Activated CD4-positive, alpha-beta memory T cell treated with anti-CD3 and anti-CD28 coated beads for 36 hours (primary cell): Measurements from ENCODE around the gene RIPK4. TPM values are rescaled to one million over a fixed set of nuclear protein-coding genes. Genes with fewer than 3 reads are reported as not detected.

Source experiments
- CTCF ChIA-PET: fragments of 350-600 bp; sonication (Branson Sonifier 250); formaldehyde crosslinking; loops from one replicate; lab custom pipeline; 2021; ENCODE audit warnings: antibody characterized with exemption, inconsistent platforms; lab: Charles Lee
- POLR2A ChIA-PET: fragments of 350-600 bp; sonication (Branson Sonifier 250); formaldehyde crosslinking; loops from one replicate; lab custom pipeline; 2021; ENCODE audit warnings: antibody characterized with exemption; lab: Charles Lee
- DNase-seq: peaks from one replicate; pipeline ENCODE4 v3.0.0-alpha.2; 2020
- H3K27ac Mint-ChIP-seq: one replicate; pipeline ENCODE4 v1.8.0; 2021; ENCODE audit warnings: mixed read lengths
- H3K27me3 Mint-ChIP-seq: one replicate; pipeline ENCODE4 v1.8.0; 2021; ENCODE audit warnings: mixed read lengths
- H3K36me3 Mint-ChIP-seq: one replicate; pipeline ENCODE4 v1.8.0; 2021; ENCODE audit warnings: mixed read lengths
- H3K4me1 Mint-ChIP-seq: one replicate; pipeline ENCODE4 v1.8.0; 2021; ENCODE audit warnings: low read depth, mixed read lengths
- H3K4me3 Mint-ChIP-seq: one replicate; pipeline ENCODE4 v1.8.0; 2021; ENCODE audit warnings: mild to moderate bottlenecking, mixed read lengths
- H3K9me3 Mint-ChIP-seq: one replicate; pipeline ENCODE4 v1.8.0; 2021; ENCODE audit warnings: mixed read lengths
- intact Hi-C: fragments of 100-400 bp; cut with micrococcal nuclease; formaldehyde crosslinking; loops from one replicate; pipeline ENCODE4 v1.15.1; 2023
- total RNA-seq, 2 experiments: library from RNA; stranded (reverse); gene quantifications; one replicate each; pipeline ENCODE4 v1.2.3, GENCODE V29; 2021

Gene RIPK4
- total RNA-seq, 2 experiments from 2014 or later: 0.10 to 0.24 TPM

- Mint-ChIP-seq H3K27me3 (peaks cover 19% of the 10 kb centered on the region), H3K27ac (no peak overlapping the region), H3K4me1 (peaks cover 3% of the 10 kb centered on the region), H3K36me3 (no peaks in the 10 kb centered on the region), H3K9me3 (no peaks in the 10 kb centered on the region), H3K4me3 (no peak overlapping the region)
- ChIA-PET CTCF (no interaction called here), POLR2A (no interaction called here)
- DNase-seq: no peak
- intact Hi-C loops: no loop called here
Observed at GRCh38 chr21:41755934-41756773, 10.7 kb downstream of the RIPK4 start.

DNA sequence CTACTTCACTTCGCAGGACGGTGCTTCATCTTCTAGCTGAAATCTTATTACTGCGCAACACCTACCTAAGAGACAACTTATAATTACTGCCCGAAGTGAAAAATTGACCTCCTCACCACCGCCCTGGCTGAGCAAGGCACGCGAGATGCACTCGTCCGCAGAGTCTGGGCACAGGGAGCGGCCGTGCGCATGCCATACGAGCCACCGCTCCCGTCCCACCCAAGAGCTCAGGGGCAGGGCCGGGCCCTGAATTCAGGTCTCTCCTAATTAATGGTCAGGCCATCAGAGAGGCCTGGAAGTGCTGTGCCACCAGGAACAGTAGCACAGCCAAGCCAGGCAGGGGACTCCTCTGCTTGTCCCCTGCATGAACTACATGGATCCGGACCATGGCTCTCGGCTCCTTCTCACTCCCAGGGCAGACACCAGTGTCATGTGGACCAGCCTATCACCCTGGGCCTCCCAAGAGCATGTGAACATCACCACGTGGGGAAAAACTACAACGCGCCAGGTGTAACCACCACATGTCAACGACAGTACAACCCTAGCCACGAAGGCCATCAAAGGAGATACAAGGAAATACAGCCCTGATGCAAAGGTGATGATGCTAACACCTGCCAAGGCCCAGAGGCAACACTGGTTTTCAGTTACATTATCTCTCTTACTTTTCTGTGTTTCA, 11.5 kb downstream of the RIPK4 start:
- CTCF ChIA-PET: interaction anchor here (0.6 kb wide), 1 partner anchor 138 kb away, joined by 3 read pairs; no protein-coding TSS in a partner anchor

DNA sequence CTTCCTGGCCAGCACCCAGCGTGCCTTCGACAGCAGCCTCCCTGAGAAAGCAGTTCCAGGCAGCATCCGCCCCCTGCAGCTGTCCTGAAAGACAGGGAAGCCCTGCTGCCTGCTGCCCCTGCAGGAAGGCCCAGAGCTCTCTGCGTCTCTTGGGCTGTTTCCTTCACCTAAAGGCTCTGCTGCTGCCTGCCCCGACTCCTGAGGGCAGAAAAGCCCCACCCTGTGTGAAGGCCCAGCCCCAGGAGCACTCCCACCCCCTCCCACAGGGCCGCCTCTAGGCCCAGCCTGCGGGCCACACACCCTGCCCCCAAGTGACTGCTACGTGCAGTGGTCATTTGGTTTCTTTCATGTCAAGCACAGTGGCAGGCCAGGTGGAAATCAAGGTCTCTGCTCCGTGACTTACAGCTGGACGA, 12.4 kb downstream of the RIPK4 start:
- Mint-ChIP-seq H3K27ac (no peak overlapping the region), H3K4me3 (no peak overlapping the region), H3K36me3 (no peaks in the 10 kb centered on the region), H3K4me1 (no peaks in the 10 kb centered on the region), H3K27me3 (peaks cover 2% of the 10 kb centered on the region), H3K9me3 (no peaks in the 10 kb centered on the region)
- no peak for DNase-seq
- CTCF ChIA-PET: no interaction called here
- POLR2A ChIA-PET: no interaction called here
- intact Hi-C loops: no loop called here

More for the DNA sequence above, 11.5 kb downstream of the RIPK4 start:
- no peak overlapping the region for H3K27ac Mint-ChIP-seq
- peaks cover 12% of the 10 kb centered on the region for H3K27me3 Mint-ChIP-seq
- H3K4me1 Mint-ChIP-seq: no peaks in the 10 kb centered on the region
- intact Hi-C loops: no loop called here
- DNase-seq: no peak
- no peaks in the 10 kb centered on the region for H3K9me3 Mint-ChIP-seq
- H3K36me3 Mint-ChIP-seq: no peaks in the 10 kb centered on the region
- H3K4me3 Mint-ChIP-seq: no peak overlapping the region
- POLR2A ChIA-PET: no interaction called here

DNA sequence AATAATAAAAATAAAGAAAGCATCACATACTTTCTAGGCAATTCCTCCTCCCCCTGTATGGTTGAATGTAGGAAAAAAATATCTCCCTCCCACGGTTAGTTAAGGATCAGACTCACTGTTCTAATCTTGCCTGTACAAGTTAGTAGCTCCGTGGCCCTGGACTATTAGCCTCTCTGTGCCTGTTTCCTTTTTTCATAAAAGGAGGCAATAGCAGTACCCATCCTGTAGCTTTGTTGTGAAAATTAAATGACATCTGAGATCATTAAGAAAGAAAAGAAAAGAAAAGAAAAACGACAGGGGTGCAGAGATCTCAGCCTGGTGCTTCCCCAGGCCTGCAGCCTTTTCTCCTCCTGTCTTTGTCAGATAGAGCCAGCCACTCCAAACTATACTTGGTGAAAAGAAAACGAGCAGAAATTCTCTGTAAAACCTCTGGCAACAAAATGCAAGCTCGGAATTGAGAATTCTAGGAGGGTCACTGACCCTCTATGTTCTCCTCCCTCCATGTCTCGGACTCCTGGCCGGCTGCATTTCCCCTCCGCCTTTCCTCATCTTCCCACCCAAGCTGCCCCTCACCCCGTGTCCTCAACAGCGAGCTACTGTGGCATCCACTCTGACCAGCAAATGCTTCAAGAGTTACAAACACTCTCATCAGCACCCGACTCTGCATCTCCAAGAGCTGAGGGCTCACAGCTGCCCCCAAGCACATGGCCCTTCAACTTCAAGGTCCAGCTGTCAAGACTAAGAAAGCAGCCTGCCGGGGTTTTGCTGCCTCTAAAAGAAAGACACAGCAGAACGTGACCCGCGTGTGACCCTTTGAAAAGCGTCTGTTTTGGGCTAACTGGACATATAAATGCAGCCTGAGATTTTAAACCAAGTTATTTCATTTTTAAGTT, 13.6 kb downstream of the RIPK4 start:
- no peak for DNase-seq
- no peak overlapping the region for H3K4me3 Mint-ChIP-seq
- no peak overlapping the region for H3K27ac Mint-ChIP-seq
- H3K36me3 Mint-ChIP-seq: no peaks in the 10 kb centered on the region
- POLR2A ChIA-PET: no interaction called here
- CTCF ChIA-PET: interaction anchor here (1.3 kb wide), 1 partner anchor 469 kb away, joined by 4 read pairs; no protein-coding TSS in a partner anchor
- no peaks in the 10 kb centered on the region for H3K9me3 Mint-ChIP-seq
- H3K27me3 Mint-ChIP-seq: no peaks in the 10 kb centered on the region
- no peaks in the 10 kb centered on the region for H3K4me1 Mint-ChIP-seq
- intact Hi-C loops: no loop called here

GRCh38 chr21:41752231-41752681, 14.6 kb downstream of the RIPK4 start:
- Mint-ChIP-seq H3K27me3 (no peaks in the 10 kb centered on the region), H3K36me3 (no peaks in the 10 kb centered on the region), H3K4me1 (no peaks in the 10 kb centered on the region), H3K27ac (no peak overlapping the region), H3K9me3 (no peaks in the 10 kb centered on the region), H3K4me3 (no peak overlapping the region)
- intact Hi-C loops: no loop called here
- ChIA-PET CTCF (interaction anchor here (0.7 to 1.3 kb wide), 2 partner anchors 379 to 468 kb away, joined by 3 to 4 read pairs; no protein-coding TSS in a partner anchor), POLR2A (no interaction called here)
- no peak for DNase-seq

- H3K4me1 Mint-ChIP-seq: no peaks in the 10 kb centered on the region
- ChIA-PET CTCF (interaction anchor here (1.3 kb wide), 1 partner anchor 468 kb away, joined by 4 read pairs; no protein-coding TSS in a partner anchor), POLR2A (no interaction called here)
- intact Hi-C loops: no loop called here
- H3K36me3 Mint-ChIP-seq: no peaks in the 10 kb centered on the region
- H3K27me3 Mint-ChIP-seq: peaks cover 3% of the 10 kb centered on the region
- H3K9me3 Mint-ChIP-seq: no peaks in the 10 kb centered on the region
- DNase-seq: no peak
- no peak overlapping the region for H3K27ac Mint-ChIP-seq
- no peak overlapping the region for H3K4me3 Mint-ChIP-seq
Observed at GRCh38 chr21:41751611-41752011, 15.2 kb downstream of the RIPK4 start.

GRCh38 chr21:41750532-41751151, 16.2 kb downstream of the RIPK4 start:
- no peaks in the 10 kb centered on the region for H3K9me3 Mint-ChIP-seq
- ChIA-PET CTCF (no interaction called here), POLR2A (no interaction called here)
- no peak overlapping the region for H3K27ac Mint-ChIP-seq
- DNase-seq: no peak
- peaks cover 3% of the 10 kb centered on the region for H3K27me3 Mint-ChIP-seq
- no peak overlapping the region for H3K4me3 Mint-ChIP-seq
- H3K4me1 Mint-ChIP-seq: no peaks in the 10 kb centered on the region
- intact Hi-C loops: no loop called here
- H3K36me3 Mint-ChIP-seq: no peaks in the 10 kb centered on the region

DNA sequence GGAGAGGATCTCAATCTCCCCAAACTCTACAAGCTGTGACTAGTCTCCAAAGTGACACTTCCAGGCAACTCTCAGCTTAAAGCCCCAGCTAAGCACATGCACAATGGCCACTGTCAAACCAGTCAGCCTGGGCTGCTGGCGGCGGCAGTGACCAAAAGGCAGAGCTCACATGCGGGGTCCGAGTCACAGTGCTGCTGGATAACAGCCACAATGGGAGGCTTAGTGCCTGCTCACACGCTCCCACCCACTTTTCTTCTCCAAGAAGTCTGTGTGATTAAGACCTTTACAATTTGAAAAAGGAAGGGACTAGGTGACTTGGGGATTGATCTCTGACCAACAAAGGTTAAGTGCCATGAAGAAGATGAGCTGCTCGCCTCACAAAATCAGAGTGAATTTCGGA, 16.8 kb downstream of the RIPK4 start:
- Mint-ChIP-seq H3K4me3 (no peak overlapping the region), H3K27ac (no peak overlapping the region), H3K4me1 (no peaks in the 10 kb centered on the region), H3K36me3 (no peaks in the 10 kb centered on the region), H3K27me3 (peaks cover 3% of the 10 kb centered on the region), H3K9me3 (no peaks in the 10 kb centered on the region)
- intact Hi-C loops: no loop called here
- DNase-seq: no peak
- ChIA-PET CTCF (no interaction called here), POLR2A (no interaction called here)

DNA sequence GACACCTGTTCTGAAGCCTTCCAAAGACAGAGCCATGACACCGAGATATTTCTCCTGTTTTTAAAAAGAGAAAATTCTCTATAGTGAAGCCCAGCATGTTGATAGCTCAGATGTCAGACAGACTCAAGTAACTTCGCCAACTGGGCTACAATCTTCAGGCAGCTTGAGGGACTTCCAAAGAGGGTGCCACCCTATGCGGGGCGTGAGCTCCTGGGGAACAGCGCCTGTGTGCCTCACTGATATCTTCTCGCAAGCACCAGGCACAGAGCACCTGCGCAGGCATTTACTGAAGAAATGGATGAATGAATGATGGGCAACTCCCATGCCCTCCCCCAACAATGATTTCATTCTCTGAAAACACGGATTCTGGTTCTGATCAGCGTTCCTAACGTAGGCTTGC, 17.6 kb downstream of the RIPK4 start:
- ChIA-PET POLR2A (no interaction called here), CTCF (no interaction called here)
- Mint-ChIP-seq H3K4me3 (no peak overlapping the region), H3K27me3 (peaks cover 3% of the 10 kb centered on the region), H3K36me3 (no peaks in the 10 kb centered on the region), H3K9me3 (no peaks in the 10 kb centered on the region), H3K4me1 (no peaks in the 10 kb centered on the region), H3K27ac (no peak overlapping the region)
- DNase-seq: no peak
- intact Hi-C loops: no loop called here

DNA sequence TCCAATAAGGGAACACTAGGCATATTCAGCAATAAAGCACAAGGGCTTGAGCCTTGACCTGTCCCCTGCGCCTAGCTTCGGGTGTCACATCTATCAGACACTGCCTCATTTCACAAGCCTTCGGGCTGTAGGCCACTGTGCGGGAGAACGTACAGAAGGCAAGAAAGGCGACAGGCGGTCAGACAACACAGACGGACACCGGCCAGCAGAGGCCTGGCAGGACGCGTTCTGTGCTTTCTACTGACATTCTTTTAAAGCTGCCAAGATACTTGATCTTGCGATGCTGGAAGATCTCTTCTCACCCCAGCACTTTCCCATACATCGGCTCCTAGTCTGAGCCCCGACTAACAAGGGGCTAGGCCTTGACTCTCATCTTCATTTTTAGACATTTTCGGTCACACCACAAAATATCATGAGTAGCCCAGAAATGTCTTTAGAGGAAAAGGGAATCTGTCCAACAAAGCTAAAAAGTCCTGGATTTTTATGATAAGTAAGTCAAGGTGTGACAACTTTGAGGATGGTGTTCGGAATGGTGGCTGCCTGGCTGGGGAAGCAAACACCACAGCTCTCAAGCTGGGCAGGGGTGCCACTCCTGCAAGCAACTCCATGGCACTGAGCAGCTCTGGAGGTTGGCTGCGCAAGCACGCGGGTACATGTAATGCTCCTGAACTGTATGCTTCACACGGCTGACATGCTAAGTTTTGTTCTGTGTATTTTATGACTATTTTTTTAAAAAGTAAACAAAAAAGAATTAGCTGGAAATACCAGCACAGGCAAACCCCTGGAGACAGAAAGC, 18.7 kb downstream of the RIPK4 start:
- H3K4me1 Mint-ChIP-seq: no peaks in the 10 kb centered on the region

DNA sequence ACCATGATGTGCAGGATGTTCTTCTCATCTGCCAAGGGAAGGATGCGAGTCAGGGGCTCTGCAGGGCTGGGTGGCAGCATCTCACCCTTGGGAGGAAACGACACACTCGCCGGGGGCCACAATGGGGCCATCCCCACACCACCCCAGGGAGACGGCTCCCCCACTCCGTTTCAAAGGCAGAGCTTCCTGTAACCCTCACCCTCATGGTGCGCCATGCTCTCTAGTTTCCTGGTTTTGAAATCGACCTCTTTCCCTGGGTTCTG, 20.2 kb downstream of the RIPK4 start:
- Mint-ChIP-seq H3K4me3 (no peak overlapping the region), H3K4me1 (no peaks in the 10 kb centered on the region), H3K36me3 (no peaks in the 10 kb centered on the region), H3K27ac (no peak overlapping the region), H3K9me3 (no peaks in the 10 kb centered on the region), H3K27me3 (peaks cover 3% of the 10 kb centered on the region)
- intact Hi-C loops: no loop called here
- ChIA-PET CTCF (no interaction called here), POLR2A (no interaction called here)
- no peak for DNase-seq

More for the DNA sequence above, 18.7 kb downstream of the RIPK4 start:
- Mint-ChIP-seq H3K27ac (no peak overlapping the region), H3K27me3 (peaks cover 3% of the 10 kb centered on the region), H3K4me3 (no peak overlapping the region), H3K36me3 (no peaks in the 10 kb centered on the region), H3K9me3 (no peaks in the 10 kb centered on the region)
- DNase-seq: no peak
- CTCF ChIA-PET: no interaction called here
- intact Hi-C loops: no loop called here
- POLR2A ChIA-PET: no interaction called here
